H9 (cell line): ENCODE results near the gene CAMTA1. TPM values are rescaled to one million over a fixed set of nuclear protein-coding genes. Genes with fewer than 3 reads are reported as not detected.

ENCODE experiments used
- DNase-seq: peaks from one replicate; pipeline ENCODE4 v3.0.0-alpha.2; 2017
- H2AFZ ChIP-seq: one replicate; pipeline ENCODE4 v1.6.1; 2013; ENCODE audit warnings: mild to moderate bottlenecking, low read length, control low read depth, moderate library complexity
- H2AK5ac ChIP-seq: 2 replicates; pipeline ENCODE4 v1.6.1; 2013; ENCODE audit warnings: low read length, control low read depth, mixed read lengths; ENCODE audit not compliant: insufficient read length
- H2BK120ac ChIP-seq: one replicate; pipeline ENCODE4 v1.6.1; 2013; ENCODE audit warnings: low read depth, mild to moderate bottlenecking, low read length, control low read depth, inconsistent platforms; ENCODE audit not compliant: poor library complexity, severe bottlenecking
- H2BK12ac ChIP-seq: 2 replicates; pipeline ENCODE4 v1.6.1; 2013; ENCODE audit warnings: low read length, control low read depth, mixed read lengths, low read depth; ENCODE audit not compliant: insufficient read length
- H2BK15ac ChIP-seq: 2 replicates; pipeline ENCODE4 v1.6.1; 2013; ENCODE audit warnings: low read depth, low read length, control low read depth
- H2BK20ac ChIP-seq: one replicate; pipeline ENCODE4 v1.6.1; 2013; ENCODE audit warnings: low read depth, mild to moderate bottlenecking, low read length, control low read depth, inconsistent platforms; ENCODE audit not compliant: poor library complexity, severe bottlenecking
- H2BK5ac ChIP-seq: 2 replicates; pipeline ENCODE4 v1.6.1; 2013; ENCODE audit warnings: low read length, control low read depth, mixed read lengths; ENCODE audit not compliant: insufficient read length
- H3K14ac ChIP-seq: 2 replicates; pipeline ENCODE4 v1.6.1; 2013; ENCODE audit warnings: low read length, control low read depth; ENCODE audit not compliant: insufficient read depth
- H3K18ac ChIP-seq: 2 replicates; pipeline ENCODE4 v1.6.1; 2013; ENCODE audit warnings: low read depth, mild to moderate bottlenecking, mixed read lengths, low read length, control low read depth; ENCODE audit not compliant: insufficient read length
- H3K23ac ChIP-seq: 2 replicates; pipeline ENCODE4 v1.6.1; 2013; ENCODE audit warnings: low read length, control low read depth, mixed read lengths, low read depth; ENCODE audit not compliant: insufficient read length
- H3K23me2 ChIP-seq: 2 replicates; pipeline ENCODE4 v1.6.1; 2013; ENCODE audit warnings: low read depth, mild to moderate bottlenecking, mixed read lengths, low read length, control low read depth; ENCODE audit not compliant: insufficient read length, poor library complexity, severe bottlenecking
- H3K27ac ChIP-seq: 2 replicates; pipeline ENCODE4 v1.5.1; 2013; ENCODE audit warnings: low read length, control low read depth, mixed read lengths, low read depth; ENCODE audit not compliant: insufficient read length
- H3K27me3 ChIP-seq: 2 replicates; pipeline ENCODE4 v1.6.1; 2013; ENCODE audit warnings: low read length, control low read depth, inconsistent platforms; ENCODE audit not compliant: insufficient read depth
- H3K4ac ChIP-seq: 2 replicates; pipeline ENCODE4 v1.6.1; 2013; ENCODE audit warnings: low read depth, mild to moderate bottlenecking, control low read depth, inconsistent platforms, low read length, moderate library complexity
- H3K4me1 ChIP-seq: 2 replicates; pipeline ENCODE4 v1.6.1; 2013; ENCODE audit warnings: low read length, control low read depth, inconsistent platforms; ENCODE audit not compliant: insufficient read depth
- H3K4me2 ChIP-seq: 2 replicates; pipeline ENCODE4 v1.6.1; 2013; ENCODE audit warnings: low read length, control low read depth, mixed read lengths; ENCODE audit not compliant: insufficient read length, insufficient read depth
- H3K56ac ChIP-seq: 2 replicates; pipeline ENCODE4 v1.6.1; 2013; ENCODE audit warnings: low read depth, mild to moderate bottlenecking, mixed read lengths, low read length, control low read depth; ENCODE audit not compliant: insufficient read length
- H3K79me1 ChIP-seq: 2 replicates; pipeline ENCODE4 v1.6.1; 2013; ENCODE audit warnings: low read depth, mild to moderate bottlenecking, moderate library complexity, low read length, control low read depth, inconsistent platforms; ENCODE audit not compliant: insufficient read depth, poor library complexity, severe bottlenecking
- H3K79me2 ChIP-seq: 2 replicates; pipeline ENCODE4 v1.6.1; 2013; ENCODE audit warnings: low read length, control low read depth, inconsistent platforms; ENCODE audit not compliant: insufficient read depth
- H3K9ac ChIP-seq: 2 replicates; pipeline ENCODE4 v1.6.1; 2013; ENCODE audit warnings: low read length, control low read depth, mixed read lengths; ENCODE audit not compliant: insufficient read length; ENCODE audit errors: extremely low read depth
- H3K9me3 ChIP-seq: one replicate; pipeline ENCODE4 v1.6.1; 2013; ENCODE audit warnings: low read depth, low read length, inconsistent platforms; ENCODE audit not compliant: control insufficient read depth
- H3T11ph ChIP-seq: one replicate; pipeline ENCODE4 v1.6.1; 2013; ENCODE audit warnings: mild to moderate bottlenecking, low read length, control low read depth, inconsistent platforms
- H4K20me1 ChIP-seq: one replicate; pipeline ENCODE4 v1.6.1; 2013; ENCODE audit not compliant: control insufficient read depth, insufficient read length, insufficient read depth
- H4K5ac ChIP-seq: 2 replicates; pipeline ENCODE4 v1.6.1; 2013; ENCODE audit warnings: low read depth, mild to moderate bottlenecking, mixed read lengths, low read length, control low read depth; ENCODE audit not compliant: insufficient read length
- H4K8ac ChIP-seq: replicated peaks from 2 replicates; pipeline ENCODE4 v1.6.1; 2013; ENCODE audit warnings: low read length, control low read depth, mixed read lengths, low read depth; ENCODE audit not compliant: insufficient read length
- H4K91ac ChIP-seq: 2 replicates; pipeline ENCODE4 v1.6.1; 2013; ENCODE audit warnings: low read depth, mild to moderate bottlenecking, moderate library complexity, mixed read lengths, low read length, control low read depth; ENCODE audit not compliant: insufficient read length
- H3K27ac Mint-ChIP-seq, 3 experiments: 2 replicates in 2 of 3; 3 replicates in 1 of 3; pipeline ENCODE4 v1.8.0; 2020 to 2021; ENCODE audit warnings: mixed read lengths in 3 of 3, mild to moderate bottlenecking in 1 of 3, moderate library complexity in 1 of 3
- H3K27me3 Mint-ChIP-seq: 2 replicates; pipeline ENCODE4 v1.8.0; 2021; ENCODE audit warnings: low read depth, mild to moderate bottlenecking, moderate library complexity, mixed read lengths
- H3K36me3 Mint-ChIP-seq, 3 experiments: 2 replicates in 2 of 3; 3 replicates in 1 of 3; pipeline ENCODE4 v1.8.0; 2020 to 2021; ENCODE audit warnings: low read depth in 3 of 3, mixed read lengths in 3 of 3; ENCODE audit not compliant: insufficient read depth in 1 of 3
- H3K4me1 Mint-ChIP-seq, 2 experiments: 2 replicates each; pipeline ENCODE4 v1.8.0; 2020; ENCODE audit warnings: mixed read lengths in 2 of 2
- H3K4me3 Mint-ChIP-seq, 2 experiments: 2 replicates in 1 of 2; 3 replicates in 1 of 2; pipeline ENCODE4 v1.8.0; 2020 to 2021; ENCODE audit warnings: mild to moderate bottlenecking in 2 of 2, mixed read lengths in 2 of 2, moderate library complexity in 1 of 2
- H3K9me3 Mint-ChIP-seq, 2 experiments: 2 replicates in 1 of 2; 3 replicates in 1 of 2; pipeline ENCODE4 v1.8.0; 2020; ENCODE audit warnings: mild to moderate bottlenecking in 2 of 2, mixed read lengths in 2 of 2, moderate library complexity in 1 of 2
- WGBS: extraction: QIAGEN DNeasy Blood & Tissue Kit; methylation state at CpG from one replicate; pipeline ENCODE4 v1.1.7; 2013; ENCODE audit warnings: missing lambda C conversion rate, low lambda C conversion rate, mixed read lengths; ENCODE audit not compliant: insufficient read length; ENCODE audit errors: extremely low coverage; 5-methylcytosine and 5-hydroxymethylcytosine counted together
- total RNA-seq: library from RNA; stranded (reverse); gene quantifications from 2 replicates; pipeline ENCODE4 v1.2.1, GENCODE V29; 2021
- TF ChIP-seq, protein P1 (sequence below): fragments of 200-600 bp; sonication (generic); conservative IDR thresholded peaks from 3 replicates; pipeline ENCODE4 v1.8.0; 2021; ENCODE audit warnings: antibody characterized with exemption, mild to moderate bottlenecking

CAMTA1 gene
- total RNA-seq, 1 experiment from 2014 or later, result 115 TPM

- H3K23me2 ChIP-seq, result no peaks in the 10 kb centered on the region
- peaks cover 11% of the 10 kb centered on the region for H3K27me3 Mint-ChIP-seq
- H3K36me3 Mint-ChIP-seq, result no peaks in the 10 kb centered on the region
- H2AFZ ChIP-seq, result no peak overlapping the region
- H3K4me2 ChIP-seq, result no peak overlapping the region
- DNase-seq, result no peak
- H3K27ac Mint-ChIP-seq, result no peak overlapping the region
- H3K4me1 ChIP-seq, result no peaks in the 10 kb centered on the region; the same call in 1 of the 2 replicates
- no peak overlapping the region for H3K4ac ChIP-seq
- H3K9me3 Mint-ChIP-seq, result no peaks in the 10 kb centered on the region
- no peak overlapping the region for H4K8ac ChIP-seq
- peaks cover 0 to 10% of the 10 kb centered on the region in 2 experiments; a peak in 3 of 4 replicates for H3K4me1 Mint-ChIP-seq
- no CpG with 5 or more reads among the region's 4 CpGs for WGBS
- H4K20me1 ChIP-seq, result no peaks in the 10 kb centered on the region
- H3K27ac ChIP-seq, result no peak overlapping the region
- H3K79me1 ChIP-seq, result no peaks in the 10 kb centered on the region
- H2BK15ac ChIP-seq, result no peak overlapping the region
- no peak overlapping the region for H4K5ac ChIP-seq
- no peak overlapping the region for H3K23ac ChIP-seq
- H3K79me2 ChIP-seq, result no peaks in the 10 kb centered on the region
- TF ChIP-seq, protein P1, sequence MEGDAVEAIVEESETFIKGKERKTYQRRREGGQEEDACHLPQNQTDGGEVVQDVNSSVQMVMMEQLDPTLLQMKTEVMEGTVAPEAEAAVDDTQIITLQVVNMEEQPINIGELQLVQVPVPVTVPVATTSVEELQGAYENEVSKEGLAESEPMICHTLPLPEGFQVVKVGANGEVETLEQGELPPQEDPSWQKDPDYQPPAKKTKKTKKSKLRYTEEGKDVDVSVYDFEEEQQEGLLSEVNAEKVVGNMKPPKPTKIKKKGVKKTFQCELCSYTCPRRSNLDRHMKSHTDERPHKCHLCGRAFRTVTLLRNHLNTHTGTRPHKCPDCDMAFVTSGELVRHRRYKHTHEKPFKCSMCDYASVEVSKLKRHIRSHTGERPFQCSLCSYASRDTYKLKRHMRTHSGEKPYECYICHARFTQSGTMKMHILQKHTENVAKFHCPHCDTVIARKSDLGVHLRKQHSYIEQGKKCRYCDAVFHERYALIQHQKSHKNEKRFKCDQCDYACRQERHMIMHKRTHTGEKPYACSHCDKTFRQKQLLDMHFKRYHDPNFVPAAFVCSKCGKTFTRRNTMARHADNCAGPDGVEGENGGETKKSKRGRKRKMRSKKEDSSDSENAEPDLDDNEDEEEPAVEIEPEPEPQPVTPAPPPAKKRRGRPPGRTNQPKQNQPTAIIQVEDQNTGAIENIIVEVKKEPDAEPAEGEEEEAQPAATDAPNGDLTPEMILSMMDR, result no peak
- H3K18ac ChIP-seq, result no peak overlapping the region
- no peak overlapping the region for H3K14ac ChIP-seq
- no peak overlapping the region for H2BK5ac ChIP-seq
- no peak overlapping the region for H3K56ac ChIP-seq
- no peak overlapping the region for H2BK12ac ChIP-seq
- no peak overlapping the region for H2BK120ac ChIP-seq
- no peak overlapping the region for H4K91ac ChIP-seq
- H3K9me3 ChIP-seq, result no peaks in the 10 kb centered on the region
- H2BK20ac ChIP-seq, result no peak overlapping the region
- no peak overlapping the region for H3K4me3 Mint-ChIP-seq
- no peaks in the 10 kb centered on the region for H3K27me3 ChIP-seq
- no peak overlapping the region for H2AK5ac ChIP-seq
- no peak overlapping the region for H3K9ac ChIP-seq
- no peak overlapping the region for H3T11ph ChIP-seq
These were observed 34.8 kb upstream of the CAMTA1 start for GRCh38 chr1:6750490-6750889.
